ENCODE data around the gene TKT. TPM values are rescaled to one million over a fixed set of nuclear protein-coding genes. Genes with fewer than 3 reads are reported as not detected.

Gene TKT
- total RNA-seq, 2 experiments from 2014 or later = 91.5 to 103 TPM

- intact Hi-C loops (cut with DNase I, micrococcal nuclease) = no loop called here
- no peaks in the 10 kb centered on the region for H3K4me1 Mint-ChIP-seq (ENCODE audit: low read depth)
- CTCF ChIA-PET = no interaction called here
These were observed 77.6 kb downstream of the TKT start for GRCh38 chr3:53178246-53178645.

GRCh38 chr3:53175613-53176540, 79.9 kb downstream of the TKT start:
- peaks cover 40% of the 10 kb centered on the region for H3K36me3 ChIP-seq (ENCODE audit: insufficient read depth, low read length)
- TF ChIP-seq CTCF (IDR thresholded peaks at IDR 0.05) = no peak
- ChIA-PET POLR2A (no interaction called here), CTCF (no interaction called here)
- no peaks in the 10 kb centered on the region for H3K27me3 Mint-ChIP-seq
- H3K9me3 Mint-ChIP-seq = no peaks in the 10 kb centered on the region
- H3K9me3 ChIP-seq (ENCODE audit: control insufficient read depth in 1 of 2, insufficient read depth in 1 of 2, low read length in 2 of 2) = no peaks in the 10 kb centered on the region
- ATAC-seq (ENCODE audit: poor library complexity) = no peak
- H3K27me3 ChIP-seq (ENCODE audit: control insufficient read depth in 1 of 2, insufficient read depth in 2 of 2, low read length in 2 of 2) = no peaks in the 10 kb centered on the region
- no peak for DNase-seq
- peaks cover 44% of the 10 kb centered on the region for H3K36me3 Mint-ChIP-seq (ENCODE audit: low read depth)
- H3K4me1 Mint-ChIP-seq (ENCODE audit: low read depth) = no peaks in the 10 kb centered on the region
- no peak overlapping the region for H3K4me3 ChIP-seq (ENCODE audit: low read length)
- peaks cover 15% of the 10 kb centered on the region for H3K4me1 ChIP-seq (ENCODE audit: insufficient read depth, low read length)
- no peak overlapping the region for H3K4me3 Mint-ChIP-seq
- H3K27ac ChIP-seq (ENCODE audit: low read depth in 1 of 2, low read length in 2 of 2) = no peak overlapping the region
- H3K27ac Mint-ChIP-seq = no peak overlapping the region
- intact Hi-C loops (cut with DNase I, micrococcal nuclease) = no loop called here

More at GRCh38 chr3:53178246-53178645, 77.6 kb downstream of the TKT start:
- peaks cover 56% of the 10 kb centered on the region for H3K36me3 ChIP-seq (ENCODE audit: insufficient read depth, low read length)
- ATAC-seq (ENCODE audit: poor library complexity) = no peak
- no peaks in the 10 kb centered on the region for H3K27me3 ChIP-seq (ENCODE audit: control insufficient read depth in 1 of 2, insufficient read depth in 2 of 2, low read length in 2 of 2)
- peaks cover 9% of the 10 kb centered on the region for H3K4me1 ChIP-seq (ENCODE audit: insufficient read depth, low read length)
- no peaks in the 10 kb centered on the region for H3K9me3 Mint-ChIP-seq
- no peak overlapping the region for H3K4me3 Mint-ChIP-seq
- no peaks in the 10 kb centered on the region for H3K9me3 ChIP-seq (ENCODE audit: control insufficient read depth in 1 of 2, insufficient read depth in 1 of 2, low read length in 2 of 2)
- POLR2A ChIA-PET = no interaction called here
- H3K4me3 ChIP-seq (ENCODE audit: low read length) = no peak overlapping the region
- DNase-seq = no peak
- no peak for TF ChIP-seq CTCF (IDR thresholded peaks at IDR 0.05)
- H3K27ac ChIP-seq (ENCODE audit: low read depth in 1 of 2, low read length in 2 of 2) = no peak overlapping the region
- H3K27ac Mint-ChIP-seq = no peak overlapping the region
- H3K36me3 Mint-ChIP-seq (ENCODE audit: low read depth) = peaks cover 66% of the 10 kb centered on the region
- H3K27me3 Mint-ChIP-seq = no peaks in the 10 kb centered on the region

Other genes with a start within 250 kb of the TKT start
- gene SFMBT1, start 209.9 kb downstream of the TKT start, total RNA-seq = 10 to 100 TPM; 54.3 to 55.9 TPM
- 10 to 100 TPM in 1 of 2 experiments, 1 to 10 TPM in 1; 8.5 to 10.2 TPM for gene RFT1, start 125.6 kb downstream of the TKT start, total RNA-seq
- 10 to 100 TPM; 18.1 to 20.1 TPM for gene PRKCD, start 94.8 kb downstream of the TKT start, total RNA-seq
- 10 to 100 TPM; 58.9 to 60.1 TPM for gene DCP1A, start 91.5 kb upstream of the TKT start, total RNA-seq
- gene CACNA1D, start 238.6 kb upstream of the TKT start, total RNA-seq = not detected

All from CD4-positive, alpha-beta T cell (primary cell).